ENCODE results near the gene STARD3. TPM values are rescaled to one million over a fixed set of nuclear protein-coding genes. Genes with fewer than 3 reads are reported as not detected.

STARD3 gene
- total RNA-seq, 2 donors from 2014 or later = 60.9 to 67.2 TPM

- DNase-seq (no peak), ATAC-seq (no peak)
- H3K9me3 ChIP-seq (ENCODE audit: control insufficient read depth, low read length, poor library complexity, severe bottlenecking) = no peaks in the 10 kb centered on the region
- H3K27me3 Mint-ChIP-seq = peaks cover 8% of the 10 kb centered on the region
- H3K4me1 Mint-ChIP-seq = peaks cover 21% of the 10 kb centered on the region
- no peaks in the 10 kb centered on the region for H3K36me3 Mint-ChIP-seq (ENCODE audit: low read depth)
- no peak overlapping the region for H3K27ac Mint-ChIP-seq
- no peak overlapping the region for H3K4me3 Mint-ChIP-seq
Observed at GRCh38 chr17:39674179-39674578, 37.2 kb downstream of the STARD3 start.

GRCh38 chr17:39674702-39675389 lies 37.9 kb downstream of the STARD3 start:
- no peak overlapping the region for H3K27ac Mint-ChIP-seq
- no peak overlapping the region for H3K4me3 Mint-ChIP-seq
- no peaks in the 10 kb centered on the region for H3K9me3 ChIP-seq (ENCODE audit: control insufficient read depth, low read length, poor library complexity, severe bottlenecking)
- peaks cover 8% of the 10 kb centered on the region for H3K27me3 Mint-ChIP-seq
- no peaks in the 10 kb centered on the region for H3K36me3 Mint-ChIP-seq (ENCODE audit: low read depth)
- peaks cover 28% of the 10 kb centered on the region for H3K4me1 Mint-ChIP-seq
- no peak for DNase-seq
- no peak for ATAC-seq

- H3K27ac Mint-ChIP-seq = peak overlapping the region; percentile 89
- no peaks in the 10 kb centered on the region for H3K36me3 Mint-ChIP-seq (ENCODE audit: low read depth)
- no peak for DNase-seq
- peaks cover 35% of the 10 kb centered on the region for H3K4me1 Mint-ChIP-seq
- peaks cover 5% of the 10 kb centered on the region for H3K27me3 Mint-ChIP-seq
- H3K9me3 ChIP-seq (ENCODE audit: control insufficient read depth, low read length, poor library complexity, severe bottlenecking) = no peaks in the 10 kb centered on the region
- H3K4me3 Mint-ChIP-seq = peak overlapping the region; percentile 19
- no peak for ATAC-seq
Observed at GRCh38 chr17:39675390-39676082, 38.6 kb downstream of the STARD3 start.

GRCh38 chr17:39676198-39676819 lies 39.4 kb downstream of the STARD3 start:
- H3K9me3 ChIP-seq (ENCODE audit: control insufficient read depth, low read length, poor library complexity, severe bottlenecking) = no peaks in the 10 kb centered on the region
- Mint-ChIP-seq H3K4me3 (peak overlapping the region; percentile 56), H3K36me3 (ENCODE audit: low read depth) (no peaks in the 10 kb centered on the region), H3K27ac (peak overlapping the region; percentile 89), H3K27me3 (peaks cover 4% of the 10 kb centered on the region), H3K4me1 (peaks cover 38% of the 10 kb centered on the region)
- DNase-seq (no peak), ATAC-seq (peak; percentile 75)

- Mint-ChIP-seq H3K36me3 (ENCODE audit: low read depth) (no peaks in the 10 kb centered on the region), H3K4me3 (no peak overlapping the region), H3K4me1 (peaks cover 35% of the 10 kb centered on the region), H3K27ac (peak overlapping the region; percentile 98), H3K27me3 (peaks cover under 1% of the 10 kb centered on the region)
- no peaks in the 10 kb centered on the region for H3K9me3 ChIP-seq (ENCODE audit: control insufficient read depth, low read length, poor library complexity, severe bottlenecking)
- DNase-seq (no peak), ATAC-seq (no peak)
Observed at GRCh38 chr17:39677072-39677471, 40.1 kb downstream of the STARD3 start.

GRCh38 chr17:39677542-39678339 lies 40.8 kb downstream of the STARD3 start:
- DNase-seq = no peak
- H3K4me1 Mint-ChIP-seq = peaks cover 35% of the 10 kb centered on the region
- H3K27me3 Mint-ChIP-seq = no peaks in the 10 kb centered on the region
- ATAC-seq = no peak
- H3K9me3 ChIP-seq (ENCODE audit: control insufficient read depth, low read length, poor library complexity, severe bottlenecking) = no peaks in the 10 kb centered on the region
- no peak overlapping the region for H3K4me3 Mint-ChIP-seq
- peak overlapping the region; percentile 98 for H3K27ac Mint-ChIP-seq
- no peaks in the 10 kb centered on the region for H3K36me3 Mint-ChIP-seq (ENCODE audit: low read depth)

GRCh38 chr17:39678340-39679116 lies 41.6 kb downstream of the STARD3 start:
- H3K27me3 Mint-ChIP-seq = no peaks in the 10 kb centered on the region
- H3K4me3 Mint-ChIP-seq = no peak overlapping the region

GRCh38 chr17:39679521-39680192 lies 42.7 kb downstream of the STARD3 start:
- no peaks in the 10 kb centered on the region for H3K9me3 ChIP-seq (ENCODE audit: control insufficient read depth, low read length, poor library complexity, severe bottlenecking)
- H3K27me3 Mint-ChIP-seq = no peaks in the 10 kb centered on the region
- peaks cover 9% of the 10 kb centered on the region for H3K36me3 Mint-ChIP-seq (ENCODE audit: low read depth)
- H3K4me3 Mint-ChIP-seq = peak overlapping the region; percentile 73
- no peak for DNase-seq
- ATAC-seq = peak; percentile 84
- peaks cover 35% of the 10 kb centered on the region for H3K4me1 Mint-ChIP-seq
- H3K27ac Mint-ChIP-seq = peak overlapping the region; percentile 98

More at GRCh38 chr17:39678340-39679116, 41.6 kb downstream of the STARD3 start:
- H3K4me1 Mint-ChIP-seq = peaks cover 35% of the 10 kb centered on the region
- DNase-seq = no peak
- ATAC-seq = no peak
- H3K36me3 Mint-ChIP-seq (ENCODE audit: low read depth) = peaks cover 4% of the 10 kb centered on the region
- peak overlapping the region; percentile 98 for H3K27ac Mint-ChIP-seq
- no peaks in the 10 kb centered on the region for H3K9me3 ChIP-seq (ENCODE audit: control insufficient read depth, low read length, poor library complexity, severe bottlenecking)

GRCh38 chr17:39683295-39683939 lies 46.5 kb downstream of the STARD3 start:
- peaks cover 12% of the 10 kb centered on the region for H3K36me3 Mint-ChIP-seq (ENCODE audit: low read depth)
- H3K9me3 ChIP-seq (ENCODE audit: control insufficient read depth, low read length, poor library complexity, severe bottlenecking) = no peaks in the 10 kb centered on the region
- H3K27ac Mint-ChIP-seq = no peak overlapping the region
- H3K4me1 Mint-ChIP-seq = peaks cover 30% of the 10 kb centered on the region
- H3K27me3 Mint-ChIP-seq = no peaks in the 10 kb centered on the region
- DNase-seq = no peak
- H3K4me3 Mint-ChIP-seq = no peak overlapping the region
- ATAC-seq = no peak

- ATAC-seq (no peak), DNase-seq (no peak)
- no peak overlapping the region for H3K4me3 Mint-ChIP-seq
- H3K9me3 ChIP-seq (ENCODE audit: control insufficient read depth, low read length, poor library complexity, severe bottlenecking) = no peaks in the 10 kb centered on the region
- H3K36me3 Mint-ChIP-seq (ENCODE audit: low read depth) = peaks cover 12% of the 10 kb centered on the region
- H3K27me3 Mint-ChIP-seq = no peaks in the 10 kb centered on the region
- H3K27ac Mint-ChIP-seq = no peak overlapping the region
- peaks cover 26% of the 10 kb centered on the region for H3K4me1 Mint-ChIP-seq
Observed at GRCh38 chr17:39684369-39685192, 47.6 kb downstream of the STARD3 start.

- ATAC-seq (no peak), DNase-seq (no peak)
- Mint-ChIP-seq H3K27ac (peak overlapping the region; percentile 87), H3K4me1 (peaks cover 13% of the 10 kb centered on the region), H3K4me3 (peak overlapping the region; percentile 91), H3K27me3 (no peaks in the 10 kb centered on the region), H3K36me3 (ENCODE audit: low read depth) (peaks cover 12% of the 10 kb centered on the region)
- H3K9me3 ChIP-seq (ENCODE audit: control insufficient read depth, low read length, poor library complexity, severe bottlenecking) = no peaks in the 10 kb centered on the region
Observed at GRCh38 chr17:39687101-39687545, 50.2 kb downstream of the STARD3 start.
